H1 (cell line): ENCODE measurements around the gene WIPF3. TPM values are rescaled to one million over a fixed set of nuclear protein-coding genes. Genes with fewer than 3 reads are reported as not detected.

ENCODE experiments used
- ASH2L ChIP-seq: fragments of 200-600, 300-600 bp; sonication (generic); IDR thresholded peaks from one replicate; pipeline ENCODE4 v1.7.1; 2017; ENCODE audit warnings: low read length
- CBX8 ChIP-seq: fragments of 300-800, 300-1000 bp; sonication (generic); IDR thresholded peaks from 2 replicates; pipeline ENCODE4 v1.7.1; 2016; ENCODE audit warnings: low read depth, low read length, borderline replicate concordance
- GTF2F1 ChIP-seq: IDR thresholded peaks from 2 replicates; pipeline ENCODE4 v1.6.1; 2012; ENCODE audit warnings: low read depth, low read length, improper control_type of control experiment, borderline replicate concordance
- KDM5A ChIP-seq: fragments of 200-600 bp; IDR thresholded peaks from 2 replicates; pipeline ENCODE4 v1.7.1; 2012; ENCODE audit warnings: mild to moderate bottlenecking, low read length, inconsistent platforms, mixed read lengths
- NANOG ChIP-seq: IDR thresholded peaks from 2 replicates; pipeline ENCODE4 v1.6.1; 2011; ENCODE audit warnings: low read length, low read depth, mild to moderate bottlenecking, inconsistent platforms; ENCODE audit not compliant: insufficient read depth, poor library complexity, severe bottlenecking
- SP2 ChIP-seq: IDR thresholded peaks from 2 replicates; pipeline ENCODE4 v1.6.1; 2012; ENCODE audit warnings: mild to moderate bottlenecking, low read length, inconsistent platforms
- SP4 ChIP-seq: IDR thresholded peaks from 2 replicates; pipeline ENCODE4 v1.6.1; 2012; ENCODE audit warnings: low read length, inconsistent platforms
- TEAD4 ChIP-seq: IDR thresholded peaks from 2 replicates; pipeline ENCODE4 v1.6.1; 2012; ENCODE audit warnings: low read depth, low read length, inconsistent platforms, mixed read lengths
- ZNF274 ChIP-seq: IDR thresholded peaks from 2 replicates; pipeline ENCODE4 v1.7.0; 2012; ENCODE audit warnings: low read length, borderline replicate concordance; ENCODE audit errors: extremely low read depth
- polyA plus RNA-seq, 7 experiments: library from polyadenylated mRNA; depleted of rRNA in 3 of 7; stranded (reverse) in 5 of 7; unstranded in 2 of 7; fragments of >200 nt in 5 of 7; fragments of 200-250 nt in 2 of 7; gene quantifications; 1 replicate in 5 of 7; 2 replicates in 1 of 7; 4 replicates in 1 of 7; pipeline versions ENCODE4 v1.2.1 to v1.2.3, GENCODE V29; 2011 to 2013; ENCODE audit warnings: missing spikeins in 2 of 7, mixed read lengths in 2 of 7
- total RNA-seq: library from RNA; stranded (reverse); fragmentation: NEBNext Ultra II Directional; extraction: Animal tissue kit (Norgen Biotek cat#: 25700); gene quantifications from 2 replicates; pipeline ENCODE4 v1.2.1, GENCODE V29; 2021
- TF ChIP-seq, protein P1 (sequence below): fragments of 300-600 bp; sonication (generic); IDR thresholded peaks from 2 replicates; pipeline ENCODE4 v1.7.1; 2012; ENCODE audit warnings: low read length, moderate library complexity, mild to moderate bottlenecking, inconsistent platforms; ENCODE audit not compliant: insufficient replicate concordance
- TF ChIP-seq, protein P2 (sequence below): IDR thresholded peaks from 2 replicates; pipeline ENCODE4 v1.6.1; 2011; ENCODE audit warnings: low read length, improper control_type of control experiment

Gene WIPF3
- total and polyA plus RNA-seq, 2 of the 8 experiments (the other 6 are each of a cell fraction or from before 2014, with no cell fraction given): 5.0 to 12.1 TPM

DNA sequence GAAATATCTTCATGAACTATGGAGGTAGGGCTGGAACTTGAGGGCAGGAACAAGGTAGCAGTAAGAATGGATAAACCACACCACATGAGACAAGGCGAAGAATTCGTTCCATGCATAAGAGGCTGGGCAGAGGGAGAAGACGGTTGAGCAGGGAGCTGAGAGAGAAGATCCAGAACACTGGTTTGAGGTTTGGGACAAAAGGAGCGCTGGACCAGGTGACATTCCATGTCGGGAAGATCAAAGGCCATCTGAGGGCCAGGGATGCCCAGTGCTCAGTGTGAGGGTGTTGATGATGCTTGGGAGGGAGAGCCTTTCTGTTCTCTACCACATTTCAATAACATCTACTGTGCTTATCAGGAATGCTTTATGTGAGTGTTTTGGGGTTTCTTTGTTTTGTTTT lies 52.8 kb downstream of the WIPF3 start (continued):
- TF ChIP-seq, protein P1, sequence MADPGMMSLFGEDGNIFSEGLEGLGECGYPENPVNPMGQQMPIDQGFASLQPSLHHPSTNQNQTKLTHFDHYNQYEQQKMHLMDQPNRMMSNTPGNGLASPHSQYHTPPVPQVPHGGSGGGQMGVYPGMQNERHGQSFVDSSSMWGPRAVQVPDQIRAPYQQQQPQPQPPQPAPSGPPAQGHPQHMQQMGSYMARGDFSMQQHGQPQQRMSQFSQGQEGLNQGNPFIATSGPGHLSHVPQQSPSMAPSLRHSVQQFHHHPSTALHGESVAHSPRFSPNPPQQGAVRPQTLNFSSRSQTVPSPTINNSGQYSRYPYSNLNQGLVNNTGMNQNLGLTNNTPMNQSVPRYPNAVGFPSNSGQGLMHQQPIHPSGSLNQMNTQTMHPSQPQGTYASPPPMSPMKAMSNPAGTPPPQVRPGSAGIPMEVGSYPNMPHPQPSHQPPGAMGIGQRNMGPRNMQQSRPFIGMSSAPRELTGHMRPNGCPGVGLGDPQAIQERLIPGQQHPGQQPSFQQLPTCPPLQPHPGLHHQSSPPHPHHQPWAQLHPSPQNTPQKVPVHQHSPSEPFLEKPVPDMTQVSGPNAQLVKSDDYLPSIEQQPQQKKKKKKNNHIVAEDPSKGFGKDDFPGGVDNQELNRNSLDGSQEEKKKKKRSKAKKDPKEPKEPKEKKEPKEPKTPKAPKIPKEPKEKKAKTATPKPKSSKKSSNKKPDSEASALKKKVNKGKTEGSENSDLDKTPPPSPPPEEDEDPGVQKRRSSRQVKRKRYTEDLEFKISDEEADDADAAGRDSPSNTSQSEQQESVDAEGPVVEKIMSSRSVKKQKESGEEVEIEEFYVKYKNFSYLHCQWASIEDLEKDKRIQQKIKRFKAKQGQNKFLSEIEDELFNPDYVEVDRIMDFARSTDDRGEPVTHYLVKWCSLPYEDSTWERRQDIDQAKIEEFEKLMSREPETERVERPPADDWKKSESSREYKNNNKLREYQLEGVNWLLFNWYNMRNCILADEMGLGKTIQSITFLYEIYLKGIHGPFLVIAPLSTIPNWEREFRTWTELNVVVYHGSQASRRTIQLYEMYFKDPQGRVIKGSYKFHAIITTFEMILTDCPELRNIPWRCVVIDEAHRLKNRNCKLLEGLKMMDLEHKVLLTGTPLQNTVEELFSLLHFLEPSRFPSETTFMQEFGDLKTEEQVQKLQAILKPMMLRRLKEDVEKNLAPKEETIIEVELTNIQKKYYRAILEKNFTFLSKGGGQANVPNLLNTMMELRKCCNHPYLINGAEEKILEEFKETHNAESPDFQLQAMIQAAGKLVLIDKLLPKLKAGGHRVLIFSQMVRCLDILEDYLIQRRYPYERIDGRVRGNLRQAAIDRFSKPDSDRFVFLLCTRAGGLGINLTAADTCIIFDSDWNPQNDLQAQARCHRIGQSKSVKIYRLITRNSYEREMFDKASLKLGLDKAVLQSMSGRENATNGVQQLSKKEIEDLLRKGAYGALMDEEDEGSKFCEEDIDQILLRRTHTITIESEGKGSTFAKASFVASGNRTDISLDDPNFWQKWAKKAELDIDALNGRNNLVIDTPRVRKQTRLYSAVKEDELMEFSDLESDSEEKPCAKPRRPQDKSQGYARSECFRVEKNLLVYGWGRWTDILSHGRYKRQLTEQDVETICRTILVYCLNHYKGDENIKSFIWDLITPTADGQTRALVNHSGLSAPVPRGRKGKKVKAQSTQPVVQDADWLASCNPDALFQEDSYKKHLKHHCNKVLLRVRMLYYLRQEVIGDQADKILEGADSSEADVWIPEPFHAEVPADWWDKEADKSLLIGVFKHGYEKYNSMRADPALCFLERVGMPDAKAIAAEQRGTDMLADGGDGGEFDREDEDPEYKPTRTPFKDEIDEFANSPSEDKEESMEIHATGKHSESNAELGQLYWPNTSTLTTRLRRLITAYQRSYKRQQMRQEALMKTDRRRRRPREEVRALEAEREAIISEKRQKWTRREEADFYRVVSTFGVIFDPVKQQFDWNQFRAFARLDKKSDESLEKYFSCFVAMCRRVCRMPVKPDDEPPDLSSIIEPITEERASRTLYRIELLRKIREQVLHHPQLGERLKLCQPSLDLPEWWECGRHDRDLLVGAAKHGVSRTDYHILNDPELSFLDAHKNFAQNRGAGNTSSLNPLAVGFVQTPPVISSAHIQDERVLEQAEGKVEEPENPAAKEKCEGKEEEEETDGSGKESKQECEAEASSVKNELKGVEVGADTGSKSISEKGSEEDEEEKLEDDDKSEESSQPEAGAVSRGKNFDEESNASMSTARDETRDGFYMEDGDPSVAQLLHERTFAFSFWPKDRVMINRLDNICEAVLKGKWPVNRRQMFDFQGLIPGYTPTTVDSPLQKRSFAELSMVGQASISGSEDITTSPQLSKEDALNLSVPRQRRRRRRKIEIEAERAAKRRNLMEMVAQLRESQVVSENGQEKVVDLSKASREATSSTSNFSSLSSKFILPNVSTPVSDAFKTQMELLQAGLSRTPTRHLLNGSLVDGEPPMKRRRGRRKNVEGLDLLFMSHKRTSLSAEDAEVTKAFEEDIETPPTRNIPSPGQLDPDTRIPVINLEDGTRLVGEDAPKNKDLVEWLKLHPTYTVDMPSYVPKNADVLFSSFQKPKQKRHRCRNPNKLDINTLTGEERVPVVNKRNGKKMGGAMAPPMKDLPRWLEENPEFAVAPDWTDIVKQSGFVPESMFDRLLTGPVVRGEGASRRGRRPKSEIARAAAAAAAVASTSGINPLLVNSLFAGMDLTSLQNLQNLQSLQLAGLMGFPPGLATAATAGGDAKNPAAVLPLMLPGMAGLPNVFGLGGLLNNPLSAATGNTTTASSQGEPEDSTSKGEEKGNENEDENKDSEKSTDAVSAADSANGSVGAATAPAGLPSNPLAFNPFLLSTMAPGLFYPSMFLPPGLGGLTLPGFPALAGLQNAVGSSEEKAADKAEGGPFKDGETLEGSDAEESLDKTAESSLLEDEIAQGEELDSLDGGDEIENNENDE: no peak
- TF ChIP-seq SP2: no peak
- no peak for TF ChIP-seq GTF2F1
- no peak for TF ChIP-seq TEAD4
- TF ChIP-seq KDM5A: no peak
- TF ChIP-seq, protein P2, sequence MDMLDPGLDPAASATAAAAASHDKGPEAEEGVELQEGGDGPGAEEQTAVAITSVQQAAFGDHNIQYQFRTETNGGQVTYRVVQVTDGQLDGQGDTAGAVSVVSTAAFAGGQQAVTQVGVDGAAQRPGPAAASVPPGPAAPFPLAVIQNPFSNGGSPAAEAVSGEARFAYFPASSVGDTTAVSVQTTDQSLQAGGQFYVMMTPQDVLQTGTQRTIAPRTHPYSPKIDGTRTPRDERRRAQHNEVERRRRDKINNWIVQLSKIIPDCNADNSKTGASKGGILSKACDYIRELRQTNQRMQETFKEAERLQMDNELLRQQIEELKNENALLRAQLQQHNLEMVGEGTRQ: no peak
- TF ChIP-seq NANOG: no peak
- TF ChIP-seq SP4: no peak
- no peak for TF ChIP-seq ASH2L
- TF ChIP-seq CBX8: no peak
- TF ChIP-seq ZNF274: no peak
